CD4-positive, CD25-positive, alpha-beta regulatory T cell (primary cell): ENCODE data around the gene NKX2-2. TPM values are rescaled to one million over a fixed set of nuclear protein-coding genes. Genes with fewer than 3 reads are reported as not detected.
A peak's percentile ranks its signal among the peaks of the same experiment; 100 is the strongest.

Experiments used
- ATAC-seq, 2 donors: fragments of 150-1000 bp; cut with Tn5 transposase; one replicate each; pipeline ENCODE4 v1.10.0; 2021; ENCODE audit warnings: low read depth in 2 of 2, moderate number of reproducible peaks in 2 of 2, moderate library complexity in 1 of 2
- DNase-seq, 3 donors: peaks; one replicate each; pipeline versions ENCODE4 v3.0.0 to v3.0.0-alpha.2; 2012 to 2022; ENCODE audit warnings: mixed read lengths in 1 of 3
- H3K27ac ChIP-seq: one replicate; pipeline ENCODE4 v1.7.0; 2013; ENCODE audit warnings: mild to moderate bottlenecking, low read length; ENCODE audit not compliant: insufficient read depth, poor library complexity, severe bottlenecking
- H3K27me3 ChIP-seq: one replicate; pipeline ENCODE4 v1.7.0; 2013; ENCODE audit warnings: low read length; ENCODE audit not compliant: control insufficient read depth, insufficient read depth
- H3K36me3 ChIP-seq: one replicate; pipeline ENCODE4 v1.7.0; 2013; ENCODE audit warnings: mild to moderate bottlenecking, low read length, moderate library complexity; ENCODE audit not compliant: control insufficient read depth, insufficient read depth
- H3K4me1 ChIP-seq: 2 replicates; pipeline ENCODE4 v1.7.0; 2013; ENCODE audit warnings: mild to moderate bottlenecking, low read length; ENCODE audit not compliant: insufficient read depth, control insufficient read depth, poor library complexity, severe bottlenecking
- H3K4me3 ChIP-seq: one replicate; pipeline ENCODE4 v1.7.0; 2013; ENCODE audit warnings: low read depth, mild to moderate bottlenecking, low read length, moderate library complexity
- H3K9me3 ChIP-seq, 2 experiments: 1 replicate in 1 of 2; 2 replicates in 1 of 2; pipeline ENCODE4 v1.7.0; 2013; ENCODE audit warnings: low read length in 2 of 2, mild to moderate bottlenecking in 1 of 2, moderate library complexity in 1 of 2; ENCODE audit not compliant: control insufficient read depth in 2 of 2
- H3K27ac Mint-ChIP-seq, 3 donors: one replicate each; pipeline ENCODE4 v1.8.0; 2020 to 2022; ENCODE audit warnings: mild to moderate bottlenecking in 3 of 3, mixed read lengths in 3 of 3, moderate library complexity in 2 of 3
- H3K27me3 Mint-ChIP-seq: one replicate; pipeline ENCODE4 v1.8.0; 2022; ENCODE audit warnings: mild to moderate bottlenecking, mixed read lengths
- H3K36me3 Mint-ChIP-seq: one replicate; pipeline ENCODE4 v1.8.0; 2020; ENCODE audit warnings: mixed read lengths
- H3K4me1 Mint-ChIP-seq, 4 donors: one replicate each; pipeline ENCODE4 v1.8.0; 2020 to 2022; ENCODE audit warnings: mixed read lengths in 4 of 4, mild to moderate bottlenecking in 1 of 4
- H3K4me3 Mint-ChIP-seq, 4 donors: one replicate each; pipeline ENCODE4 v1.8.0; 2020 to 2022; ENCODE audit warnings: mild to moderate bottlenecking in 4 of 4, mixed read lengths in 4 of 4, moderate library complexity in 3 of 4
- H3K9me3 Mint-ChIP-seq, 7 donors: one replicate each; pipeline ENCODE4 v1.8.0; 2020 to 2022; ENCODE audit warnings: mixed read lengths in 7 of 7, mild to moderate bottlenecking in 3 of 7, moderate library complexity in 2 of 7
- polyA plus RNA-seq, 4 donors: library from polyadenylated mRNA; unstranded; fragments of 300-500 nt; fragmentation: Illumina TruSeq; gene quantifications; one replicate each; pipeline ENCODE4 v1.2.3, GENCODE V29; 2021
- total RNA-seq: library from RNA; stranded (reverse); gene quantifications from one replicate; pipeline ENCODE4 v1.2.3, GENCODE V29; 2022

The NKX2-2 gene
- total and polyA plus RNA-seq, 5 donors from 2014 or later, result not detected

DNA sequence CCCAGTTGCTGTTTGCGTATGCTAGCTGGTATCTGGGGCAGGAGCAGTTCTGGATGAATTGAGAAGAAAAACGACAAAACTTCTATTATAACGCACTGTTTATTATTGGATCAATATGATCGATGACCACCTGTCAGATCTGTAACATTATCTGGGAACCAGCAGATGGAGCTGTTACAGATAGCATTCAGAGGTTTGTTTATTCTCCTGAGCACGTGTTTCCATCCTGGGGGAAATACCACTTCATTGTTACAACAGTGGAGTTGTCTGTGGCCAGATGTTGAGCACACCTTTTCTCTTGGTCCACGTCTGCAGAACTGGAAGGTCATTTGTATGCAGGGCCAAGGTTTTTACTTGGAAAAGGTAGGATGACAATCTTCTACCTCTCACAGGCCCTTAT lies 16.0 kb upstream of the NKX2-2 start:
- H3K27me3 Mint-ChIP-seq, result peaks cover 45% of the 10 kb centered on the region
- no peak overlapping the region for H3K27ac Mint-ChIP-seq
- H3K4me1 Mint-ChIP-seq, result peaks cover 0 to 4% (median 2%) of the 10 kb centered on the region in 4 donors
- ATAC-seq, result no peak
- peak in 1 of 3 donors; percentile 50 for DNase-seq
- Histone ChIP-seq H3K4me3 (no peak overlapping the region), H3K9me3 (no peaks in the 10 kb centered on the region), H3K36me3 (no peaks in the 10 kb centered on the region), H3K27me3 (peaks cover 27% of the 10 kb centered on the region), H3K27ac (no peak overlapping the region), H3K4me1 (no peaks in the 10 kb centered on the region)
- H3K4me3 Mint-ChIP-seq, result no peak overlapping the region
- peaks cover 0 to 3% (median 0%) of the 10 kb centered on the region in 7 donors for H3K9me3 Mint-ChIP-seq
- peaks cover 3% of the 10 kb centered on the region for H3K36me3 Mint-ChIP-seq

DNA sequence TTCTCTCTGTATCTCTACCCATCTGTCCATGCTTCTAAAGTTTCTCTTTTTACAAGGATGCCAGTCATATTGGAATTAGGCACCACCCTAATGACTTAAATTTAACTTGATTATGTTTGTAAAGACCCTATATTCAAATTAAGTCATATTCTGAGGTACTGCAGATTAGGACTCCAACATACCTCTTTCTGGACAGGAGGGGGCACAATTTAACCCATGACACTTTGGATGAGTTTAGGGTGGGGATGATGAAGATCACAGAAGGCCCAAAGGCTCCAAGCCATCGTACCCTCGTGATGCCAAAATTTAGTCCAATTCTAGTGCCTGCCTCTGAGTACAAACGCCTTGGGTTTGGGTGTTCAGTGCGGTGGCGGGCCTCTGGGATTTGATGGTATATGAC lies 15.0 kb upstream of the NKX2-2 start:
- peaks cover 37% of the 10 kb centered on the region for H3K27me3 ChIP-seq
- H3K4me3 ChIP-seq, result no peak overlapping the region
- peaks cover 3% of the 10 kb centered on the region for H3K36me3 Mint-ChIP-seq
- ATAC-seq (no peak), DNase-seq (no peak)
- no peaks in the 10 kb centered on the region for H3K36me3 ChIP-seq
- H3K27me3 Mint-ChIP-seq, result peaks cover 50% of the 10 kb centered on the region
- H3K9me3 Mint-ChIP-seq, result peaks cover 0 to 3% (median 0%) of the 10 kb centered on the region in 7 donors
- no peak overlapping the region for H3K4me3 Mint-ChIP-seq
- H3K27ac ChIP-seq, result no peak overlapping the region
- H3K4me1 Mint-ChIP-seq, result peaks cover 0 to 6% (median 4%) of the 10 kb centered on the region in 4 donors
- H3K9me3 ChIP-seq, result no peaks in the 10 kb centered on the region
- no peak overlapping the region for H3K27ac Mint-ChIP-seq
- no peaks in the 10 kb centered on the region for H3K4me1 ChIP-seq

DNA sequence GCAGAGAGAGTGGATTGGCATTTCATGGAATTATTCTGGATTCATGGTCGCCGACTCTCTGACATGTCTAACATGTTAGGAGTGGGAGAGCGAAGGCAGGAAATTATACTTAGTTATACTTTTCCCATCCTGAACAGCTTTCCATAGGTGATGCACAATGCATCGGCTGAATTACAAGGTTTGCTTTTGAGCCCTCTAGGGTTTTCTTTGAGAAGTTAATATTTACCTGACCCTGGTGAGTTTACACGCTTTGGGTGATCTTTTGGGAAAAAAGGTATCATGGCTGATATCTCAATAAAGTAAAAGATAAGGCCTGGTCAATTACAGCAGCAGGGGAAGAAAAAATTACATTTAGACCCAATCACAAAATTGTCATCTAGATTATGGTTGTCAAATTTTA lies 14.0 kb upstream of the NKX2-2 start:
- DNase-seq (no peak), ATAC-seq (no peak)
- no peaks in the 10 kb centered on the region for H3K36me3 ChIP-seq
- H3K27me3 ChIP-seq, result peaks cover 41% of the 10 kb centered on the region
- peaks cover 0 to 15% (median 10%) of the 10 kb centered on the region in 4 donors for H3K4me1 Mint-ChIP-seq
- H3K4me3 Mint-ChIP-seq, result no peak overlapping the region
- H3K4me3 ChIP-seq, result no peak overlapping the region
- H3K9me3 ChIP-seq, result no peaks in the 10 kb centered on the region
- peaks cover 3% of the 10 kb centered on the region for H3K36me3 Mint-ChIP-seq
- H3K27me3 Mint-ChIP-seq, result peaks cover 55% of the 10 kb centered on the region
- peaks cover 4% of the 10 kb centered on the region for H3K4me1 ChIP-seq
- H3K27ac ChIP-seq, result no peak overlapping the region
- peaks cover 0 to 3% (median 0%) of the 10 kb centered on the region in 7 donors for H3K9me3 Mint-ChIP-seq
- H3K27ac Mint-ChIP-seq, result no peak overlapping the region

- H3K9me3 Mint-ChIP-seq, result no peaks in the 10 kb centered on the region
- H3K4me1 Mint-ChIP-seq, result peaks cover 0 to 17% (median 10%) of the 10 kb centered on the region in 4 donors
- H3K4me3 ChIP-seq, result no peak overlapping the region
- no peak overlapping the region for H3K27ac Mint-ChIP-seq
- no peaks in the 10 kb centered on the region for H3K36me3 ChIP-seq
- H3K4me3 Mint-ChIP-seq, result no peak overlapping the region
- peaks cover 41% of the 10 kb centered on the region for H3K27me3 ChIP-seq
- H3K4me1 ChIP-seq, result peaks cover 14% of the 10 kb centered on the region
- H3K36me3 Mint-ChIP-seq, result peaks cover 3% of the 10 kb centered on the region
- no peaks in the 10 kb centered on the region for H3K9me3 ChIP-seq
- no peak for ATAC-seq
- DNase-seq, result no peak
- H3K27me3 Mint-ChIP-seq, result peaks cover 57% of the 10 kb centered on the region
- no peak overlapping the region for H3K27ac ChIP-seq
Measured at GRCh38 chr20:21526776-21527175, 12.9 kb upstream of the NKX2-2 start.

GRCh38 chr20:21523895-21524294 lies 10.0 kb upstream of the NKX2-2 start:
- H3K4me1 ChIP-seq, result peaks cover 28% of the 10 kb centered on the region
- DNase-seq (no peak), ATAC-seq (no peak)
- H3K27me3 ChIP-seq, result peaks cover 57% of the 10 kb centered on the region
- no peaks in the 10 kb centered on the region for H3K36me3 ChIP-seq
- peak overlapping the region in 1 of 3 donors; percentile 75 for H3K27ac Mint-ChIP-seq
- peaks cover 81% of the 10 kb centered on the region for H3K27me3 Mint-ChIP-seq
- H3K36me3 Mint-ChIP-seq, result no peaks in the 10 kb centered on the region
- H3K4me3 Mint-ChIP-seq, result peak overlapping the region in 2 of 4 donors; percentile 0 to 42
- peaks cover 0 to 4% (median 0%) of the 10 kb centered on the region in 7 donors for H3K9me3 Mint-ChIP-seq
- no peaks in the 10 kb centered on the region for H3K9me3 ChIP-seq
- H3K27ac ChIP-seq, result no peak overlapping the region
- no peak overlapping the region for H3K4me3 ChIP-seq
- H3K4me1 Mint-ChIP-seq, result peaks cover 0 to 32% (median 17%) of the 10 kb centered on the region in 4 donors

DNA sequence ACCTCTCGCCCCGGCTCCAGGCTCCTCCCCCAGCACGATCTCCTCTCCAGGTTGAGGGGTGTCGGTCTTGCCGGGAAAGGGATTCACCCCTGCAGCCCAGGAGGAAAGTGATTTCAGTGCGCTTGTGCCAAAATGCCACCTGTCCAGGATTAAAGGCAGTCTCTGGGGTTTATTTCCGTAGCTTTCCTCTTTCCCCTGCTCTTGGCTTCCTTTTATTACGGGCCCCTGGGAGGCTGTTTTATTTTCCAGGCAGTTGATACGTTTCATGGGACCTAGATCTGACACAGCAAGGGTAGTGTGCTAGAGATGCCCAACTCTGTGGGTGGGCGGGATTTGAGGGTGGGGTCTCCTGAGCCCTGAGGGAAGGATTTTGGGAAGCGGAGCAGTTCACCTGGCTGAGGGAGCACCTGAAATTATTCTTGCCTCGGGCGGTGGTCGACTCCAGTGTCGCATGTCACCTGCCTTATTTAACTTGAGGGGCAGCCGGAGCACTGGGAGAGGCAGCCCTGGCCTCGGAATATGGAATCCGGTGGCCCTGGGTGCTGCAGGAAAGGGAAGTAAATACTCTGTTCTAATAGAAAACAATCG lies 9.5 kb upstream of the NKX2-2 start:
- Histone ChIP-seq H3K27me3 (peaks cover 57% of the 10 kb centered on the region), H3K4me3 (no peak overlapping the region), H3K4me1 (peaks cover 28% of the 10 kb centered on the region), H3K9me3 (no peaks in the 10 kb centered on the region), H3K36me3 (no peaks in the 10 kb centered on the region), H3K27ac (no peak overlapping the region)
- Mint-ChIP-seq H3K4me3 (peak overlapping the region in 3 of 4 donors; percentile 0 to 68 (median 57)), H3K4me1 (peaks cover 0 to 37% (median 19%) of the 10 kb centered on the region in 4 donors), H3K36me3 (no peaks in the 10 kb centered on the region), H3K27ac (no peak overlapping the region), H3K9me3 (peaks cover 0 to 4% (median 0%) of the 10 kb centered on the region in 7 donors), H3K27me3 (peaks cover 86% of the 10 kb centered on the region)
- ATAC-seq, result no peak
- DNase-seq, result no peak

DNA sequence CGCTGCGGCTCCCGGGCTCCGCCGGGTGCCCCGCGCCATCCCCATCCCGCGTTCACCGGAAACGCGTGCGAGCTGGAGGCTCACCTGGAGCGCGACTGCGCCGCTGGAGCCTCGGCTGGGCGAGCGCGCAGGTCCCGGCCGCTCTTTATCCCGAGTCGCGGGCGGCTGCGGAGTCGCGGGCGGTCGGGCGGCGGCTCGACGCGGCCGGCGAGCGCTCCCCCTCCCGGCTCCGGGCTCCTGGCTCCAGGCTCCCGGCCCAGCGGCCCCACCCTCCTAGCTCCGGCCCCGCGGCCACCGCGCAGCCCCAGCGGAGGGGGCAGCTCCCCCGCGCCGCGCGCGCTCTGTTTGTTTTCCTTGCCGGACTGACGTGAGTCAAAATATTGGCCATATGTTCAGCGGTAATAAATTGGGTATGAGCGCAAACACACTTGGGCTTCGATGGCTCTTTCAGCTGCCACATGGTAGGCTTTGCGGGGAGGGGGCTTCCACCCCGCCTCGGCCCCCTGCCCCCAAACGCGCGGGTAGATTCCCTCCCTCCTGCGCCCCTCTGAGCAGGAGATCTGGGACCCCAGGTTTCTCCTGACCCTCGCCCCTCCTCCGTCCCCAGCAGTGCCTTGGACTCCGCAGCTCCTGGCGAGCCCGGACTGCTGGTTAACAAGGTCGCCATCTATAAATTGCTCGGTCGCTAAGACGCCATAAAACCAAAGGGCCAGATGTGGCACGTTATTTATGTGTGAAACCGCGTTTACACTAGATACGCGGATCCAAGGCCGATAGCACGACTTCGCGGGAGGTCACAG lies 8.8 kb upstream of the NKX2-2 start:
- DNase-seq (no peak), ATAC-seq (no peak)
- Mint-ChIP-seq H3K27me3 (peaks cover 91% of the 10 kb centered on the region), H3K36me3 (no peaks in the 10 kb centered on the region), H3K4me1 (peaks cover 0 to 44% (median 23%) of the 10 kb centered on the region in 4 donors), H3K27ac (no peak overlapping the region), H3K9me3 (peaks cover 0 to 4% (median 0%) of the 10 kb centered on the region in 7 donors), H3K4me3 (peak overlapping the region; percentile 0 to 68 (median 32))
- Histone ChIP-seq H3K4me1 (peaks cover 34% of the 10 kb centered on the region), H3K27ac (no peak overlapping the region), H3K36me3 (no peaks in the 10 kb centered on the region), H3K27me3 (peaks cover 60% of the 10 kb centered on the region), H3K4me3 (no peak overlapping the region), H3K9me3 (no peaks in the 10 kb centered on the region)
